ENCODE measurements around the gene GPR63. TPM values are rescaled to one million over a fixed set of nuclear protein-coding genes. Genes with fewer than 3 reads are reported as not detected.

Gene GPR63, protein sequence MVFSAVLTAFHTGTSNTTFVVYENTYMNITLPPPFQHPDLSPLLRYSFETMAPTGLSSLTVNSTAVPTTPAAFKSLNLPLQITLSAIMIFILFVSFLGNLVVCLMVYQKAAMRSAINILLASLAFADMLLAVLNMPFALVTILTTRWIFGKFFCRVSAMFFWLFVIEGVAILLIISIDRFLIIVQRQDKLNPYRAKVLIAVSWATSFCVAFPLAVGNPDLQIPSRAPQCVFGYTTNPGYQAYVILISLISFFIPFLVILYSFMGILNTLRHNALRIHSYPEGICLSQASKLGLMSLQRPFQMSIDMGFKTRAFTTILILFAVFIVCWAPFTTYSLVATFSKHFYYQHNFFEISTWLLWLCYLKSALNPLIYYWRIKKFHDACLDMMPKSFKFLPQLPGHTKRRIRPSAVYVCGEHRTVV
- total RNA-seq = 2.1 and 2.7 TPM in 2 replicates

DNA sequence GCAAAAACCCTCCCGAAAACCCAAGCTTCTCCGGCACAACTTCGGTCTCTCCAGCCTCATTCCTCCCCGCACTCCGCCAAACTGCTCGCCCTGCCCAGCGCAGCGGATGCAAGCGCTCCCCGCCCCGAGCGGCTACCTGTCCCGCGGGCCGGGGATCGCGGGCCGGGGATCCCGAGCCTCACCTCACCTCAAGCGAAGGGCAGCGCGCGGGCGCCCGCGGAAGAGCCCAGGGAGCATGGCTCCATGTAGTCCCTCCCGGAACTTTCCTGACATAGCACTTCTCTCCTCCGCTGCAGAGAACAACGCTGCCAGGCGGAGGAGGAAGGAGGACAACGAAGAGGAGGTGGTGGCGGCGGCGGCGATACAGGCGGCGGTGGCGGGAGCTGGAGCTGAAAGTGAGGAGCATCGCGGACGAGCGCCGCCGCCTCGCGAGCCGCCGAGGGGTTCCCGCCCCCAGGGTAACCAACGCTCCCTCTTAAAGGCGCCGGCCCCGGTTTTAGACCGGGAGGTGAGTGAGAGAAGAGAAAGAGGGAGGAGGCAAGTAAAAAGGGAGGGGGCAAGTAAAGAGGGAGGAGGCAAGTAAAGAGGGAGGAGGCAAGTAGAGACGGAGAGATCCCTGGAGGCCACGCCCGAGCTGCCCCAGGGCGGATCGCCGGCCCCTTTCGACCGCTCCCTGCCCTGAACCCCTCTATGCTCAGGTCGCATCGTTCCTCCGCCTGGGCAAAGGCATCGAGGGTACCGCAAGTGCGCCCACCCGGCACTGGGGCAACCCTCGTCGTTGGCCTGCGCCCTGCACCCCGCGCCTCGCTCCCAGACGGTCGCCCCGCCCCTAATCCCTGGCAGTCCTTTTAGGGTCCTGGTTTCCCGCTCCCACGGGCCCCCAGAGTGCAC lies at the start of gene GPR63:
TSS of gene GPR63 (minus strand) at position 397 of the 891 bp plus-strand sequence. CDS start 37,746 bp downstream, outside the sequence.

Other genes starting within 250 kb of the GPR63 start
- 3.9 and 6.1 TPM in 2 replicates for gene NDUFAF4, start 60.4 kb upstream of the GPR63 start, total RNA-seq
- gene KLHL32, start 87.3 kb upstream of the GPR63 start, total RNA-seq = 0.11 TPM in 1 of 2 replicates, not detected in the other

Data from placental epithelial cell (primary cell).